Dermis microvascular lymphatic vessel endothelial cell (primary cell): ENCODE results near the gene FOXF1. TPM values are rescaled to one million over a fixed set of nuclear protein-coding genes. Genes with fewer than 3 reads are reported as not detected.

ENCODE experiments used
- DNase-seq, 2 donors: peaks; one replicate each; pipeline versions ENCODE4 v3.0.0 to v3.0.0-alpha.2; 2010; ENCODE audit warnings: low read depth in 2 of 2
- total RNA-seq: library from RNA; depleted of rRNA; stranded (reverse); fragments of >200 nt; gene quantifications from 2 replicates; pipeline ENCODE4 v1.2.1, GENCODE V29; 2014

The FOXF1 gene
- total RNA-seq, 1 donor from 2014 or later = 0.26 TPM

GRCh38 chr16:86516623-86517003 lies 6.3 kb downstream of the FOXF1 start:
- peak in 1 of 2 donors; percentile 14 for DNase-seq

GRCh38 chr16:86517033-86517432 lies 6.7 kb downstream of the FOXF1 start:
- DNase-seq = no peak

GRCh38 chr16:86517652-86518258 lies 7.4 kb downstream of the FOXF1 start:
- peak; percentile 30 to 68 for DNase-seq

- DNase-seq = no peak
Measured at GRCh38 chr16:86519007-86519648, 8.8 kb downstream of the FOXF1 start.

- peak; percentile 20 to 61 for DNase-seq
Measured at GRCh38 chr16:86519649-86520316, 9.5 kb downstream of the FOXF1 start.

GRCh38 chr16:86520317-86521210 lies 10.2 kb downstream of the FOXF1 start:
- DNase-seq = no peak

GRCh38 chr16:86521236-86522197 lies 11.2 kb downstream of the FOXF1 start:
- no peak for DNase-seq

GRCh38 chr16:86522634-86523033 lies 12.3 kb downstream of the FOXF1 start:
- no peak for DNase-seq

GRCh38 chr16:86523166-86523740 lies 12.9 kb downstream of the FOXF1 start:
- DNase-seq = no peak

GRCh38 chr16:86524029-86524428 lies 13.7 kb downstream of the FOXF1 start:
- no peak for DNase-seq

GRCh38 chr16:86525696-86526095 lies 15.4 kb downstream of the FOXF1 start:
- no peak for DNase-seq

GRCh38 chr16:86527366-86527765 lies 17.0 kb downstream of the FOXF1 start:
- no peak for DNase-seq

- DNase-seq = no peak
Measured at GRCh38 chr16:86528061-86528929, 18.0 kb downstream of the FOXF1 start.

- no peak for DNase-seq
Measured at GRCh38 chr16:86529160-86529559, 18.8 kb downstream of the FOXF1 start.

- no peak for DNase-seq
Measured at GRCh38 chr16:86530251-86531190, 20.2 kb downstream of the FOXF1 start.

GRCh38 chr16:86531191-86531545 lies 20.8 kb downstream of the FOXF1 start:
- DNase-seq = no peak

GRCh38 chr16:86531641-86532525 lies 21.6 kb downstream of the FOXF1 start:
- no peak for DNase-seq

GRCh38 chr16:86532526-86532815 lies 22.1 kb downstream of the FOXF1 start:
- DNase-seq = no peak
